K562 (cell line): ENCODE results near the gene CCDC136. TPM values are rescaled to one million over a fixed set of nuclear protein-coding genes. Genes with fewer than 3 reads are reported as not detected.

ENCODE experiments used
- ARID1B ChIP-seq: fragments of 450-650 bp; IDR thresholded peaks from 2 replicates; pipeline ENCODE4 v1.6.1; 2016; ENCODE audit warnings: antibody characterized with exemption, mild to moderate bottlenecking, inconsistent platforms
- DMBX1 ChIP-seq: fragments of 250-450 bp; sonication (Bioruptor Pico); IDR thresholded peaks from 2 replicates; pipeline ENCODE4 v1.8.0; 2022; ENCODE audit warnings: inconsistent platforms, mild to moderate bottlenecking, moderate library complexity, borderline replicate concordance
- EP400 ChIP-seq: fragments of 450-650 bp; IDR thresholded peaks from 2 replicates; pipeline ENCODE4 v1.6.1; 2017; ENCODE audit warnings: antibody characterized with exemption, mild to moderate bottlenecking, moderate library complexity
- HOXB6 ChIP-seq: fragments of 250-450 bp; sonication (Bioruptor Pico); IDR thresholded peaks from 2 replicates; pipeline ENCODE4 v1.5.1; 2022; ENCODE audit warnings: mild to moderate bottlenecking, borderline replicate concordance
- ILK ChIP-seq: fragments of 450-650 bp; IDR thresholded peaks from 2 replicates; pipeline ENCODE4 v1.6.1; 2016; ENCODE audit warnings: missing genetic modification characterization, low read depth, mild to moderate bottlenecking, missing compliant biosample characterization, moderate library complexity, borderline replicate concordance
- KAT2B ChIP-seq: IDR thresholded peaks from one replicate; pipeline ENCODE4 v1.6.1; 2012; ENCODE audit warnings: low read depth, mild to moderate bottlenecking, control low read depth, inconsistent platforms, low read length, moderate library complexity
- LARP7 ChIP-seq: fragments of 450-650 bp; IDR thresholded peaks from 2 replicates; pipeline ENCODE4 v1.6.1; 2016
- MCM7 ChIP-seq, 2 experiments: fragments of 450-650 bp; IDR thresholded peaks; 2 replicates each; pipeline ENCODE4 v1.6.1; 2016 to 2018
- MEF2D ChIP-seq: conservative IDR thresholded peaks from 2 replicates; pipeline ENCODE4 v1.6.1; 2016; ENCODE audit warnings: low read depth, missing genetic modification characterization, missing compliant biosample characterization
- NELFE ChIP-seq: IDR thresholded peaks from 2 replicates; pipeline ENCODE4 v1.6.1; 2011; ENCODE audit warnings: mild to moderate bottlenecking; ENCODE audit not compliant: insufficient read depth, insufficient read length
- NR2C1 ChIP-seq, 2 experiments: fragments of 450-650 bp; IDR thresholded peaks; 2 replicates each; pipeline ENCODE4 v1.6.1; 2017; ENCODE audit warnings: mild to moderate bottlenecking in 2 of 2, antibody characterized with exemption in 1 of 2, inconsistent platforms in 1 of 2, missing compliant biosample characterization in 1 of 2, missing genetic modification characterization in 1 of 2
- OTX1 ChIP-seq: fragments of 450-650 bp; formaldehyde crosslinking; IDR thresholded peaks from 2 replicates; pipeline ENCODE4 v1.4.0; 2022; ENCODE audit warnings: mild to moderate bottlenecking
- PHB2 ChIP-seq: fragments of 450-650 bp; IDR thresholded peaks from 2 replicates; pipeline ENCODE4 v1.6.1; 2017; ENCODE audit warnings: low read depth
- POU5F1 ChIP-seq: fragments of 150-350 bp; IDR thresholded peaks from 2 replicates; pipeline ENCODE4 v1.6.1; 2014; ENCODE audit warnings: borderline replicate concordance, low read length, low read depth, mild to moderate bottlenecking; ENCODE audit not compliant: partially characterized antibody
- RB1 ChIP-seq: fragments of 450-650 bp; IDR thresholded peaks from 2 replicates; pipeline ENCODE4 v1.6.1; 2017; ENCODE audit warnings: low read depth, mild to moderate bottlenecking
- SIX5 ChIP-seq, 2 experiments: IDR thresholded peaks; 2 replicates each; pipeline ENCODE4 v1.6.1; 2011; ENCODE audit warnings: low read length in 2 of 2, borderline replicate concordance in 1 of 2, low read depth in 1 of 2, mild to moderate bottlenecking in 1 of 2, moderate library complexity in 1 of 2; ENCODE audit not compliant: insufficient read depth in 1 of 2
- SMAD1 ChIP-seq: fragments of 150-350 bp; IDR thresholded peaks from 2 replicates; pipeline ENCODE4 v1.6.1; 2014; ENCODE audit warnings: low read length, low read depth; ENCODE audit not compliant: partially characterized antibody
- SMAD3 ChIP-seq: fragments of 450-650 bp; formaldehyde crosslinking; conservative IDR thresholded peaks from 2 replicates; pipeline ENCODE4 v1.4.0; 2020; ENCODE audit warnings: mild to moderate bottlenecking
- SRF ChIP-seq, 2 experiments: fragments of 250-450, 450-650 bp in 1 of 2; sonication (Bioruptor Pico) in 1 of 2; sonication (generic) in 1 of 2; formaldehyde crosslinking; IDR thresholded peaks; 2 replicates each; pipeline versions ENCODE4 v1.5.0 to v1.5.1; 2020 to 2022; ENCODE audit warnings: mild to moderate bottlenecking in 1 of 2, missing genetic modification reagents in 1 of 2
- U2AF2 ChIP-seq: fragments of 200-400 bp; formaldehyde crosslinking; optimal IDR thresholded peaks from 2 replicates; pipeline ENCODE3; 2017; ENCODE audit warnings: low read depth, mild to moderate bottlenecking, low read length
- ZNF12 ChIP-seq: sonication (generic); formaldehyde crosslinking; IDR thresholded peaks from 2 replicates; pipeline ENCODE4 v1.4.0; 2020; ENCODE audit warnings: mild to moderate bottlenecking, missing genetic modification reagents
- ZNF232 ChIP-seq: sonication (generic); formaldehyde crosslinking; IDR thresholded peaks from 2 replicates; pipeline ENCODE4 v1.8.0; 2022; ENCODE audit warnings: mild to moderate bottlenecking, missing genetic modification reagents
- ZNF347 ChIP-seq: fragments of 450-650 bp; formaldehyde crosslinking; IDR thresholded peaks from 2 replicates; pipeline ENCODE4 v1.4.0; 2020; ENCODE audit warnings: low read depth, mild to moderate bottlenecking, moderate library complexity
- ZNF445 ChIP-seq: fragments of 250-450 bp; sonication (Bioruptor Pico); IDR thresholded peaks from 2 replicates; pipeline ENCODE4 v1.4.0; 2020; ENCODE audit warnings: low read depth, mild to moderate bottlenecking, moderate library complexity
- ZNF695 ChIP-seq: fragments of 450-650 bp; formaldehyde crosslinking; IDR thresholded peaks from 2 replicates; pipeline ENCODE4 v1.4.0; 2020; ENCODE audit warnings: mild to moderate bottlenecking, moderate library complexity
- polyA plus RNA-seq, 8 experiments: library from polyadenylated mRNA; depleted of rRNA in 4 of 8; stranded (reverse) in 5 of 8; unstranded in 3 of 8; fragments of >200 nt; fragmentation: Nextera tagmentation in 2 of 8; fragmentation: Illumina TruSeq in 1 of 8; extraction: Ambion mirVana in 2 of 8; extraction: Trizol in 1 of 8; gene quantifications; 2 replicates each; pipeline versions ENCODE4 v1.2.1 to v1.2.3, GENCODE V29; 2011 to 2014; ENCODE audit warnings: inconsistent platforms in 1 of 8, missing spikeins in 1 of 8
- total RNA-seq, 7 experiments: library from RNA; depleted of rRNA in 6 of 7; stranded (reverse); fragments of >200 nt in 6 of 7; fragmentation: Illumina TruSeq in 2 of 7; extraction: Trizol in 2 of 7; gene quantifications; 2 replicates each; pipeline versions ENCODE4 v1.2.1 to v1.2.3, GENCODE V29; 2011 to 2021; ENCODE audit warnings: low replicate concordance in 1 of 7
- TF ChIP-seq, protein P1 (sequence below): IDR thresholded peaks from 2 replicates; pipeline ENCODE4 v1.6.1; 2016; ENCODE audit warnings: missing genetic modification characterization, missing compliant biosample characterization
- TF ChIP-seq, protein P2 (sequence below), 2 experiments: fragments of 450-650 bp in 1 of 2; sonication (generic) in 1 of 2; formaldehyde crosslinking; conservative IDR thresholded peaks; 2 replicates each; pipeline versions ENCODE4 v1.4.0 to v1.8.1; 2020 to 2022; ENCODE audit warnings: mild to moderate bottlenecking in 1 of 2, missing genetic modification reagents in 1 of 2
- TF ChIP-seq, protein P3 (sequence below): fragments of 250-450 bp; sonication (Bioruptor Pico); IDR thresholded peaks from 2 replicates; pipeline ENCODE4 v1.8.0; 2021; ENCODE audit warnings: moderate library complexity, mild to moderate bottlenecking, inconsistent platforms

Gene CCDC136
- total and polyA plus RNA-seq, 9 of the 15 experiments (the other 6 are each of a cell fraction or from before 2014, with no cell fraction given), result 2.4 to 40.8 (median 26.5) TPM

DNA sequence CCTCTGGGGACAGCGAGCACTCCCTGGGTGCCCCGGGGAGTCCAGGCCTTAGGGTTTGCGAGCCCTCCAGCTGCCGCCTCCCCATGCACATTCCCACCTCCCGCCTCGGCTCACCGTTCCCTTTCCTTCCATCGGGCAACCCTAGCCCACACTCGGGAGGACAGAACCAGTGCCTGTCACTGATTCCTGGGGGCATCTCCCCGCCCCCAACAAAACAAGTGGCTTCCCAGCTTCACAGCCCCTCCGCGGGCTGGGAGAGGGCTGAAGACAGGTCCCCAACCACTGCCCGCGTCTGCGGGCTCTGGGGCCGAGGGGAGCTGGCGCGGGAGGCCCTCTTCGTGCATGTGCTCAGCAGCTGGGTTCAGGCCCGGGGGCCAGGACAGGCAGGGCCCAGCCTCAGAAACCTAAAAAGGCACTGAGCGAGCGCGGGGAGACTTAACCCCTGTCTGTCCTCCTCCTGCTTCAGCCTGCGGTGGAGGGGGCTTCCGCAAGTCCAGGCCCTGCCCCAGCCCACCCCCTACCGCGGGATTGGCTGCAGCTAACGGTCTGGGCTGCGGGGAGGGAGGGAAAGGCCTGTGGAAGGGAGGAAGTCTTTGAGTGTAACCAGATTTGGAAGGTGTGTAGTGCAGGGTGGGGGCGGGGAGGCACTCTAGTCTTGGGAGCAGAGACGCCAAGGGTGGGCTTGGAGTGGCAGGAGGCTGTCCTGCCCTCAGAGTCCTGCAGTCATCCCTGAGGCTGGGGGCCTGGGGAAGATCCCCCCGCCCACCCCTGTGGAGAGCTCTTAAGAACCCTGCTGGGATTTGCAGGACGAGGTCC lies 39.6 kb downstream of the CCDC136 start (continued):
- TF ChIP-seq PHB2 (no peak), DMBX1 (CRISPR knock-in tag) (peak; percentile 36; the same call in 1 of the 2 replicates), MCM7 (IDR thresholded peaks at IDR 0.05) (no peak), MEF2D (tag) (no peak), ARID1B (peak; percentile 43; the same call in 1 of the 2 replicates), POU5F1 (no peak), SMAD1 (peak; percentile 50), SRF (CRISPR knock-in tag; IDR thresholded peaks at IDR 0.05) (peak in 1 of 2 experiments; percentile 73; a peak in 2 of 4 replicates), NR2C1 (IDR thresholded peaks at IDR 0.05) (peak; percentile 12; the same call in 1 of the 2 replicates), NR2C1 (tag; IDR thresholded peaks at IDR 0.05) (no peak), RB1 (peak; percentile 42), LARP7 (no peak), NELFE (no peak), ZNF232 (CRISPR knock-in tag) (no peak), HOXB6 (CRISPR knock-in tag) (no peak), KAT2B (no peak), U2AF2 (no peak), ZNF695 (no peak), ILK (tag) (no peak), ZNF347 (no peak), EP400 (peak; percentile 84), SMAD3 (CRISPR knock-in tag) (no peak), ZNF12 (CRISPR knock-in tag) (peak; percentile 22; the same call in 1 of the 2 replicates), ZNF445 (CRISPR knock-in tag) (no peak), OTX1 (CRISPR knock-in tag) (0 out of 2 replicates have a peak, but pooled peaks have one; percentile 24), SIX5 (IDR thresholded peaks at IDR 0.05; ENCODE audit: borderline replicate concordance in 1 of 2, insufficient read depth in 1 of 2, low read depth in 1 of 2, low read length in 2 of 2) (no peak)
- TF ChIP-seq, protein P1, sequence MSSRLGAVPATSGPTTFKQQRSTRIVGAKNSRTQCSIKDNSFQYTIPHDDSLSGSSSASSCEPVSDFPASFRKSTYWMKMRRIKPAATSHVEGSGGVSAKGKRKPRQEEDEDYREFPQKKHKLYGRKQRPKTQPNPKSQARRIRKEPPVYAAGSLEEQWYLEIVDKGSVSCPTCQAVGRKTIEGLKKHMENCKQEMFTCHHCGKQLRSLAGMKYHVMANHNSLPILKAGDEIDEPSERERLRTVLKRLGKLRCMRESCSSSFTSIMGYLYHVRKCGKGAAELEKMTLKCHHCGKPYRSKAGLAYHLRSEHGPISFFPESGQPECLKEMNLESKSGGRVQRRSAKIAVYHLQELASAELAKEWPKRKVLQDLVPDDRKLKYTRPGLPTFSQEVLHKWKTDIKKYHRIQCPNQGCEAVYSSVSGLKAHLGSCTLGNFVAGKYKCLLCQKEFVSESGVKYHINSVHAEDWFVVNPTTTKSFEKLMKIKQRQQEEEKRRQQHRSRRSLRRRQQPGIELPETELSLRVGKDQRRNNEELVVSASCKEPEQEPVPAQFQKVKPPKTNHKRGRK (tag), result no peak
- TF ChIP-seq, protein P2, sequence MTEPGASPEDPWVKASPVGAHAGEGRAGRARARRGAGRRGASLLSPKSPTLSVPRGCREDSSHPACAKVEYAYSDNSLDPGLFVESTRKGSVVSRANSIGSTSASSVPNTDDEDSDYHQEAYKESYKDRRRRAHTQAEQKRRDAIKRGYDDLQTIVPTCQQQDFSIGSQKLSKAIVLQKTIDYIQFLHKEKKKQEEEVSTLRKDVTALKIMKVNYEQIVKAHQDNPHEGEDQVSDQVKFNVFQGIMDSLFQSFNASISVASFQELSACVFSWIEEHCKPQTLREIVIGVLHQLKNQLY (CRISPR knock-in tag; conservative IDR thresholded peaks at IDR 0.05), result no peak
- TF ChIP-seq, protein P3, sequence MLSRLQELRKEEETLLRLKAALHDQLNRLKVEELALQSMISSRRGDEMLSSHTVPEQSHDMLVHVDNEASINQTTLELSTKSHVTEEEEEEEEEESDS (CRISPR knock-in tag), result no peak
